Measurements from ENCODE around the gene NEK9.
A peak's percentile ranks its signal among the peaks of the same experiment; 100 is the strongest.
"Not testable (repeated sequence)": the region's sequence is repeated elsewhere in the genome, so short reads cannot be mapped to it uniquely, and the experiment has no call there.

The NEK9 gene

DNA sequence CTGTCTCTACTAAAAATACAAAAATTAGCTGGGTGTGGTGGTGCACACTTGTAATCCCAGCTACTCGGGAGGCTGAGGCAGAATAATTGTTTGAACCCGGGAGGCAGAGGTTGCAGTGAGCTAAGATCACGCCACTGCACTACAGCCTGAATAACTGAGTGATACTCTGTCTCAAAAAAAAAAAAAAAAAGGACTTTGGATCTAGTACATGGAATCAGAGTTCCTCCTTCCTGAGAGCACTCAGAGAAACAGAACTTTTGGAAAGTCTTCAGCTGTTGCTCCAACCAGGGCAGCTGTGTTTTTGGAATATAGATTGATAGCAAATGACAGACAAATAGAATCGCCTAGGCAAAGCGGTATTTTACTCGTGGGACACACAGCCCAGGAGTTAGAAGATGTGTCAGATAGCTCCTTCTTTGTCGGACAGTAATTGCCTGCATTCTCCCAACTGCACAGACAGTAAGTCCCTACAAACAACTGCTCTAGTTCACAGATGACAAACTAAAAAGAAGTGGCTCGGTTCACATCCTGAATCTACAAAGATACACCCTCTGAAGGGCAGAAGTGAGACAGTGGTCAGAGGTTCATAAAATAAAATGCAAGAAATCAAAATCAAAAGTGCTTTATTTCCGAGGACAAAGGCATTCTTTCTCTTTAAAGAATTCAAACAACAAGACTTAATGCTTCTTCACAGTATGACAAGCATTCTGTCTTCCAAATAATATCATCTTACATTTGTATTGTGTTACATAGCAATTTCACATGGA, 17.1 kb upstream of the NEK9 start:
- DNase-seq (ENCODE audit: low read depth), result no peak

DNA sequence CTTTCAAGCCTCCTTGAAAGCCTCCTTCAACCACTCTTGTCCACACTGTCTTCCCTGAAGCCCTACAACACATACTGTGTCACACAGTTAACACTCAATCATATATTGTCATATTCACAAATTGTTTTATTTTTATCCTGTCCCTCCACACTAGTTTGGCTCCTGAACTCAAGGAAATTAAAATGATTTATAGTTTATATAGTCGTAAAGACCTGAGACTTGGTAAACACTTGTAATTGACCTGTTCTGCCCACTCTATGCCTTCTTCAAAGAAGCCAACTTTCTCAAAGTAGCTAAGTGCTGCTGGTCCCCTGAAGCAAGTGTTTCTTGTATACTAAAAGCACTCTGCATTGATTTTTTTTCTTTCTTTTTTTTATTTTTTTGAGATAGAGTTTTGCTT, 15.6 kb upstream of the NEK9 start:
- no peak for DNase-seq (ENCODE audit: low read depth)

DNA sequence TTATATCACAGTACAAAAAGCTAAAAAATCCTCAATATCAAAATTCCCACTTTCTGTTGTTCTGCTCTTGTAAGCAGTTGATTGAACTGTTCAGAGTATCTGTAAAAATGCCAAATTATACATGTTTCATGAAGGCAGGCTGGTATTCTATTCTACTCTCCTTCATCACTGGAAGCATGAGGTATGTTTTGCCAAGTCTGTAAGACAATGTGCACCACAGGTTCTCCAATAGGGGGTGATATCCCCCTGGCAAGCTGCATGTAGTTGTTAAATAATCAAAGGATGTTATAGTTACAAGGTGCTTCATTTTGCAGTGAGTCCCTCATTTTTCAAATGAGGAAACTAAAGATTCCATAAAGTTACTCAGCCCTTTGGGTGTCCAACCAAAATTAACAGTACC, 15.1 kb upstream of the NEK9 start:
- DNase-seq (ENCODE audit: low read depth), result no peak

DNA sequence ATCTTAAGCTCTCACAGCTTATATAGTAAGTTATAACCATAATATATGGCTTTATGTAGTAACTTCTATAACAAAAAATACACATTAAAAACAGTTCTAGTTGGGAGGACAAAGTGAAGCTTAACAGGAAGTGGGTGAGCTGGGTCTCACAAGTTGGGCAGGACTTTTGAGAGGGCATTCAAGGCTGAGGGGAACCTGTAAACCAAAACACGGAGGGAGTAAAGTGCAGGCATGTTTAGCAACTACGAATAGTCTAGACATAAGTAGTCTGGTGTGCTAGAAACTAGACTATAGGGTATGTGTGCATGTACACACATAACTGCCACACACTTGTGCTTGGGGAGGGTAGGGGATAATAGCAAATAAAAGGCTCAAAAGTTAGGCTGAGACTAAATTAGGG, 14.2 kb upstream of the NEK9 start:
- DNase-seq (ENCODE audit: low read depth), result no peak

DNA sequence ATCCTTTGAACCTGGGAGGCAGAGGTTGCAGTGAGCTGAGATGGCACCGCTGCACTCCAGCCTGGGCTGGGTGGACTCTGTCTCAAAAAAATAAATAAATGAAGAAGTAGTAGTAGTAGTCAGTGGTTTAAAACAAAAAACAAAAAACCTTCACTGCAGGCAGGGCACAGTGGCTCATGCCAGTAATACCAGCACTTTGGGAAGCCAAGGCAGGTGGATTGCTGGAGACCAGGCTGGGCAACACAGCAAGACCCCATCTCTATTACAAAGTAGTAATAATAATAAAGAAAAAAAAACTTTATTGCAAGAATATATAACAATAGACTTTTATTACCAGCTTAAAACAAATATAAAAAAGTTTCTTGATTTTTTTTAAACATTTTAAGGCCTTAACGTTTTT, 13.8 kb upstream of the NEK9 start:
- DNase-seq (ENCODE audit: low read depth), result no peak

DNA sequence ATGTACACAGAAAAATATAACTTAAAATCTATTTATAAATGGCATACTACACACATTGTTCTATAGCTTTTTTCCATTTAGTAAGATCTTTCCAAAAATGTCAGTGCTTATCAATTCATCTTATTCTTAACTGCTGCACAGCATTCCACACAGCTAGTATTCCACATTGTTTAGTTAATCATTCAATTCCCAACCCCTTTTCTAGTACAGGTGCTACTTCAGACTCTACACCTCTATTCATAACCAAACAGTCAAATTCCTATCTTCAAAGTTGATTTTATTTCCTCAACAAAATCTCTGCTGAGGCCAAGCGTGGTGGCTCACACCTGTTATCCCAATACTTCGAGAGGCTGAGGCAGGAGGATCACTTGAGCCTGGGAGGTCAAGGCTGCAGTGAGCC, 12.3 kb upstream of the NEK9 start:
- DNase-seq (ENCODE audit: low read depth), result no peak

DNA sequence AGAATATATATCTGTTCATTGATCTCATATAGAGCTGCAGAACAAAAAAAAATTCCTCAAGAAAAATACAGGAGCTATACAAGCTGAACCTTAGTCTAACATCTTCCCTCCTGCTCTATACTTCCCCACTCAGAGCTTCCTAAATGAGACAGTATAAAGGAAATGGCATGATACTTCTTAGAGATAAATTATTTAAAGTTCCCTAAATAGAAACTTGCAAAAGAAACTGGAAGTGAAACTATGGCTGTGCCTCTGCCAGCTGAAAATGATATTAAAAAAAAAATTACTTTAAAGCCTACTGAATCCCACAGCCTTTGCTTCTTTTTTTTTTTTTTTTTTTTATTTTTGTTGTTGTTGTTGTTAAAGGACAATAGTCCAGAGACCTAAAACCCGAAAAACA, 11.6 kb upstream of the NEK9 start:
- DNase-seq (ENCODE audit: low read depth), result no peak

DNA sequence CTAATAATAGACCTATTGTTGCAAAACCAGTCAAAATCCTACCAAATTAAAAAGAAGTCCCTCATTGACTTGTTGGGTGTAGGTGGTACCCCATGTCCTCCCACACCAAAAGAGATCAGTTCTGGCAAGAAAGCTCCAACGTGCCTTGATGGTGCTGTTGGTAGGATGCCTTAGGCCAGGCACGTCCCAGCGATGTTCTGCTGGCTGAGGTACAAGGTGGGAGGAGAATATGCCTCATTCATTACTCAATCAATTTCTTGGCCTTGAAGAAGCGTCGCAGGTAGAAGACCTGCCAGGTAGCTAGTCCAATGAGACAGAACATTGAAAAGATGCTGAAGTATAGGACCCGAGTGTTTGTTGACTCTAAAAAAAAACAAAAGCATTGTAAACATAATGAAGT, 7.8 kb upstream of the NEK9 start:
- DNase-seq (ENCODE audit: low read depth), result no peak

DNA sequence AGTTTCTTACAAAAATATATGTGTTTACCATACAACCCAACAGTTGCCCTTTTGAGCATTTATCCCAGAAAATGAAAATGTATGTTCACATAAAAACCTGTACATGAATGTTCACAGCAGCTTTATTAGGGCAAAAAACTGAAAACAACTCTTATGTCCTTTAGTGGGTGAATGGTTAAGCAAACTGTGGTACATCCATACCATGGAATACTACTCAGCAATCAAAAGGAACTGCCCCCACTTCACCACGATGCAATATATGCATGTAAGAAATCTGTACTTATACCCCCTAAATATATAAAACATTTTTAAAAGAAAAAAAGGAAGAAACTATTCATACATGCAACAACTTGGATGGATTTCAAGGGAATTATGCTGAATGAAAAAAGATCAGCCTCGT, 6.7 kb upstream of the NEK9 start:
- DNase-seq (ENCODE audit: low read depth), result no peak

DNA sequence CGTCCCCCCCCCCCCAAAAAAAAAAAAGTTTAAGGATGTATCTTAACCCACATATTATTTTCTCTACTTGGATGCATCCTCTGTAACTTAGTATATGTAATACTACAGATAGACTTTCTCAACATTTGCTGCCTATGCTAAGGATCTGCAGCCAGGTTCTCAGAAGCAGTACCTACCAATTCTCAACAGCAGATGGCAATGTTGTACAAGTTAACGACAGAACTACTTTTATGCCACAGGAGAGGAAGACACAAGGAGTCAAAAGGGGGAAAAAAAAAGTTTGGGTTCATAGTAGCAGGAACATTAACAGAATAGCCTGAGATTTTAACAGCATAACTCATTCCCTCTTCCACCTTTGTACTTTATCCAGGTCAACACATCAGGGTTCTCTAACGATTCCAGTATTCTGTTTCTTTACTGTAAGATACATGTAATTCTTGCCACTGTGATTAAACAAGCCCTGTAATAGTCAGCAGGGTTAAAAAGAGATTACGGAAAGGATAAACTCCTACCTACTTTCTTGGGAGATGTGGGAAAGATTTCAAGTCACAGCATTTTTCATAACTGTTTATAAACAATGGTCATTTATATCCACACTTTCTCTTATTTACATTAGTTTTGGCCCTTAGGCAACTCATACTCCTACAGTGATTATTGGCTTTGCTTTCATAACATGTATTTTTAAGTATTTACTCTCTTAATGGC, 5.7 kb upstream of the NEK9 start:
- peak; percentile 71 for DNase-seq (ENCODE audit: low read depth)

DNA sequence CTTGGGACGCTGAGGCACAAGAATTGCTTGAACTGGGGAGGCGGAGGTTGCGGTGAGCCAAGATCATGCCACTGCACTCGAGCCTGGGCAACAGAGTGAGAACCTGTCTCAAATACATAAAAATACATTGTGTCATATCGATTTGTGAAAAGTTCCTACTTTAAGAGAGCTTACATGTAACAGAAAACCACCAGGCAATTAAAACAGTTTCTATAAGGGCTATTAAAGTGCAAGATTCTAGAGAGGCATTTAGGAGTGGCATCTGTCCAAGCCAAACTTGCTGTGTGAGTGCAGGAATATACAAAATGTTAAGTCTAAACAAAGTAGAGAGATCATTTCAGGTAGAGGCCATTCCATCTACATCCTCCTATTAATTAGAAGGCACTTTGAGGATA, 1.7 kb upstream of the NEK9 start:
- DNase-seq (ENCODE audit: low read depth), result no peak

DNA sequence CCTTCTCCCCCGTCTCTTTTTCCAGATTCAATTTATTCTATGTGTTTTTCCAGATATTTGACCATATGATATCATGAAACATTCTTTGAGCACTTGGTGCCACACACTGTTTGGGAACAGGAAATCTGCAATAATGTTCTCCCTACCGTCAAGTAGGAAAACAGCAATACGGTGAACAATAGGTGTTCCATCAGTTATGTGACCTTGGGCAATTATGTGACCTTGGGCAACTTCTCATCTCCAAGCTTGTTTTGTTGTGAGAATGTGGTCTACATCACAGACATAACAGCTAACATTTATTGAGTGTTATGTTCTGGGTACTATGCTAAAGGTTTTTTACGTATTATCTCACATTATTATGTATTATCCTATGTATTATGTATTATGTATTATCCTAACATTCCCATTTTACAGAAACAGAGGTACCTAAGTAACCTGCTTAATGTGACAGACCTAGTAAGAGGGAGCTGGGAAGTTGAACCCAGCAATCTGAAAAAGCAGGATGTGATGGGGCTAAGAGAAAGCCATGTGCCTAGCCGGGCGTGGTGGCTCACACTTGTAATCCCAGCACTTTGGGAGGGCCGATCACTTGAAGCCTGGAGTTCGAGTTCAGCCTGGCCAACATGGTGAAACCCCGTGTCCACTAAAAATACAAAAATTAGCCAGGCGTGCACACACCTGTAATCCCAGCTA, 1.2 kb upstream of the NEK9 start:
- DNase-seq (ENCODE audit: low read depth), result no peak

DNA sequence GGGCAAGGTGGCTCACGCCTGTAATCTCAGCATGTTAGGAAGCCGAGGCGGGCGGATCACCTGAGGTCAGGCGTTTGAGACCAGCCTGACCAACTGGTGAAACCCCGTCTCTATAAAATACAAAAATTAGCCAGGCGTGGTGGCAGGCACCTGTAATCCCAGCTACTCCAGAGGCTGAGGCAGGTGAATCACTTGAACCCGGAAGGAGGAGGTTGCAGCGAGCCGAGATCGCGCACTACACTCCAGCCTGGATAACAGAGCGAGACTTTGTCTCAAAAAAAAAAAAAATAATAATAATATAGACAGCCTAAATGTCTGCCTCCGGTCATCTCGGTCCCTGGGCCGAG, 599 bp upstream of the NEK9 start:
- not testable (repeated sequence) for DNase-seq (ENCODE audit: low read depth)

DNA sequence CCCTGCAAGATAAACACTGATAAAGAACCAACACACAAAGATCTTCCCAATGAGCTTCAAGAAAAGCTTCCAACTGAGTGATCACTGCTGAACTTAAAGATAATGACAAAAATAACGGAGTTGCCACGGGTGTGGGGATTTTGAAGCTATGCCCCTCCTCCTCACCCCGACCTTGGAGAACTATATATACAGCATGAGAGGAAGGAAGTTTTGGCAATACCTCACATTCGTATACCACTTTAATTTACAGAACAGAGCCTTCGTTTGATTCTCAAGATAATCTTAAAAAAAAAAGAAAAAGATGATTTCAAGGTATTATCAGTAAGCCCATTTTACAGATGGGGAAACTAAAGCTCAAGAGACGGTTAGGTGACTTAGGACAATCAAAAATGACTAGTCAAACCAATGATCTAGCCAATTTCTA, 715 bp downstream of the NEK9 start:
- DNase-seq (ENCODE audit: low read depth), result no peak

DNA sequence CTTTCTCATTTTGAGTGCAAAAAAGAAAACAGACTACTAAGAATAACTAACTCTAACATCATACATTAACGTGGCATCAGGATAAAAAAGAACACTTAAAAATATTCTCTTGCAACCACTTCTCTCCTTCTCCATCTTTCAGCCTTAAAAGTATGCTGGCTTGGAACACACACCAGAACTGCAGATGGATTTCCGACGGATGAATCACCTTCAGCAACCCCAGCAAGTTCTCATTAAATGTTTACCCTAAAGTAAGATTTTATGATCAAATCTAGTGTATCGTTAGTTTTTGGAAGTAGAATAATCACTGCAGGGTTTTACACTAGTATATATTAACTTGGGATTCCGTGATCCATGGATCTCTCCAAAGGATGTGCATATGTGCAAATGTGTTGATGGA, 1.2 kb downstream of the NEK9 start:
- DNase-seq (ENCODE audit: low read depth), result no peak

DNA sequence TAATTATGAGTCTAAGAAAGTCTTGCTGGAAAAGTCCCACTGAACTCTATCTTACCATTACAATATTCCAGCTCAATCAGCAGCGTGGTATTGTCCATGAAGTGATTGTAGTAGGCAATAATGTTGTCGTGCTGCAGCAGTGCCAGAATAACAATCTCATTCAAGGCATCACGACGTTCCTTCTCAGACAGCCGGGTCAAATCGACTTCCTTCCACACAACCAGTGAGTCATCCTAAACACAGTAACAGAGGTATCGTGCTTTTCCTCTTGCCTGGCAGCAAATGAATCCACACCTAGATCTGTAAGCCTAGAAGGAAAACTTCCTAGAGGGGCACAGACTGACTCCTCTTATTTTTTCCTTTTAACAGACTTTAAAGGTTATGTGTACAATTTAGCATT, 2.9 kb downstream of the NEK9 start:
- no peak for DNase-seq (ENCODE audit: low read depth)

DNA sequence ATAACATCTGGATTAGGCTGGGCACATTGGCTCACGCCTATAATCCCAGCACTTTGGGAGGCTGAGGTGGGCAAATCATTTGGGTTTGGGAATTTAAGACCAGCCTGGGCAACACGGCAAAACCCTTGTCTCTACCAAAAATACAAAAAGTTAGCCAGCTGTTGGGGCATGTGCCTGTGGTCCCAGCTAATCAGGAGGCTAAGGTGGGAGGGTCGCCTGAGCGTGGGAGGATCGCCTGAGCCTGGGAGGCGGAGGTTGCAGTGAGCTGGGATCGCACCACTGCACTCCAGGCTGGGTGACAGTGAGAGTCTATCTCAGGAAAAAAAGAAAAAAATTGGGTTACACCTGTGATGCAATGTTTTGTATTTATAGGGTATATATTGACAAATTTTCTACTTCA, 5.3 kb downstream of the NEK9 start:
- DNase-seq (ENCODE audit: low read depth), result no peak

DNA sequence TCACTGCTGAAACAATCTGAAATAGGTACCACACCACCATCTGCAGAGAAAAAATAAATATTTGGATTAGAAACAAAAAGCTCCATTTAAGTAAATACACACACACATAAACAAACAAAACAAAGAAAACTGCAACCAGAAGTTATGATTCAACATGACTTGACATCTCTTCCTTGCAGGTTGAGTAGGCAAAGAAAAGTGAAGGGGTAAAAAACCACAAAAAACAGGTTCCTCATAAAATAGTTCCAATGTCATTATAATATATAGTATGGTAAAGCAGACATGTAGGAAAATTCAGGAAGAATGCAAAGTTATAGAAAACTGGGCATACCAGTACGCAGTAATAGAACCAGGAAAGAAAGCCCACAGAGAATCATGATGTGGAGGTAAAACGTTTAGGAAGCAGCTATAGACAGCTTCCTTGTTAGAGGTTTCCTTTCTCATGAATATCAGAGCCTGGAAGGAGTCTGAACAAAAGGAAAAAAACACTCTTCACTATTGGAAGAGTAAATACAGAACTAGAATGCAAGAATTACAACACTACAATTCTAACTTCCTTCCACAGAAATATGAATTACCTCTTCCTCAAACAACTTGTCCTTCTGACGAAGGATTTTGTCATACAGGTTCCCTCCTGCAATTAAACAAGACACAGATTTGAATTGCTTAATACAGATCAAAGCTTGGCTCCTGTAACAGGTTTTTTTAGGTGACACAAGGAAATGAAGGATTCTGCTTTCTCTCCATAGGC, 6.1 kb downstream of the NEK9 start:
- DNase-seq (ENCODE audit: low read depth), result no peak

DNA sequence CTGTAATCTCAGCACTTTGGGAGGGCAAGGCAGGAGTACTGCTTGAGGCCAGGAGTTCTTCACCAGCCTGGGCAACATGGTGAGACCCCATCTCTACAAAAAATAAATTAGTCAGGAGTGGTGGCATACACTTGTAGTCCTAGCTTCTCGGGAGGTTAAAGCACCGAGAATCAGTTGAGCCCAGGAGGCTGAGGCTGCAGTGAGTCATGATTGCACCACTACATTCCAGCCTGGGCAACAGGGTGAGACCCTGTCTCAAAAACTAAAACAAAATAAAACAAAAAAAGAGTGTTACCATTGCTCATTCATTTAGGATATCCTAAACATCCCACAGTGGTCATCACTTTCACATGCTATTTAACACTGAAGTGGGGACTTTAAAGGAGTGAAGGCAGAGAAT, 7.8 kb downstream of the NEK9 start:
- DNase-seq (ENCODE audit: low read depth), result no peak

DNA sequence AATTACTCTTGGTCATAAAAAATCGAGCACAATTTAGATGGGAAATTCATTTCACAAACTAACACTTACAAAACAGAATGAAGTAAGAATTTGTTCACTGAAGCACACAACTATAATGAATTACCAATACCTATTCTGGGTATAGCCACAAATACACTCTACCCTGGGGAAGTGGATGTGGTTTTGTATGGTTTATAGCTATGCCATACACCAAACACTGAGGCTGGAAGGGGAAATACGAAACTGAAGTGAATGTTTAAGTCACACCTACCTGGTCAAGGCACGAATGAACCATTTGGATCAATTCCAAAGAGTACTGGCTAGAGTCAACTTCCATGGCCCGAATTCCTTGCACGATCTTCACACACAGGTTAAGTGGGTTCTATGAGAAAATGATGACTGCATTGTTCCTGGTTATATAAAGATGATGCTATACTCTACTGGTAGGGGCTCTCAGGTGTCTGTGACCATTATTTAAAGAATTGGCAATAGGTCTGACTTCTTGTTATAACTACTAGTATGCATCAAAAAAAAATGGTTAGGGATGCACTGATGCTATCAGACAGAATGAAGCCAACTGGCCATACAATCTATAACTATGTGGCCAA, 12.8 kb downstream of the NEK9 start:
- DNase-seq (ENCODE audit: low read depth), result no peak

DNA sequence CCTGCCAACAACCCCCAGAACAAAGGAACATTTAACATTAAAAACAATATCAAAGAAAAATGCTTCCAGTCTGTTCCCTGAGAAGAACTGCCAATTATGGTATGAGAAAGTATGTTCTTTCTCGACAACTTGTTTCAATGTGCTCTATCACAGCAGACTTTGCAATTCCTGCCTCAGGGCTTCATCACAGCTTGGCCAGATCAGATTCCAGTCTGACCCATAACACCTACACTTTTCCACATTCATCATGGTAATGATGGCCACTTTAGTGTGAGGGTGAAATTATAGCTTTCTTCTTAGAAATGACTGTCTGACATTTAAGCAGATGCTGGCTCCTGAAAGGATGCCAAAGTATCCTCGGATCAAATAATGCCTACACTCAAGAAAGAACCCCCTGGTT, 17.0 kb downstream of the NEK9 start:
- DNase-seq (ENCODE audit: low read depth), result no peak

DNA sequence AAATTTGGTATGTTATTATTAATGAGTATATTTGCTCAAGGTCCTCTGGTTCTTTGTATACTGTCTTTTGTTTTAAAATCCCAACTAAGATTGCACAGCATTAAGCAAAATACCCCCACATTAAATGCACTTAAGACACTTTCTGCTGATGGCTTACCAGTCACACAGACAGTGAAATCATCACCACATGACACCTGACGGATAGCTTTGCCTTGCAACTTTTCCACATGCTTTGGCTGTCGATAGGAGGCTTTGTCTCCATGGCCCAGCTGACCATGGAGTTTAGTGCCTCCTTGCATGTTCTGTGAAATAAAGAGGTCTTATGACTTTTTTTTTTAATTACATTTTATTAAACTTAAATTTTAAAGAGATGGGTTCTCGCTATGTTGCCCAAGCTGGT, 19.7 kb downstream of the NEK9 start:
- no peak for DNase-seq (ENCODE audit: low read depth)
